ENCODE measurements around the gene CNTN6.

DNA sequence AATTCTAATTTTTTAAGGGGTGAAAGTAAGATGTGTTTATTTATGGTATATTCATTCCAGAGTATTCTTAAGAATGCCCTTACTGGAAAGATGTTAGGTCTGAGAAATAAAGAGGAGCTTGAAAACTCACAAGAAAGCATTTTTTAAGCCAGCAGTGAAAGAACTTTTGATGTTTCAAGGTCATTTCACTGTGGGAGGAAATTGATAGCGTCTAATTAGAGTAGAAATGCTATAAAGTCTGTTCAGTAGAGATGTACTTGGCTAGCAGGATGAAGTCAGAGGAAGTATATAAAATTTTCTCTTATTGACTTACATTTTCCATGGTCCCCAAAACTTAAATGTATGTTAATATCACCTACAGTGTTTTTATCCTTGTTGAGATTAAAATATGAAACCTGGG, 354.6 kb downstream of the CNTN6 start:
- TF ChIP-seq CTCF (IDR thresholded peaks at IDR 0.05) (no peak), POLR2A (IDR thresholded peaks at IDR 0.05) (no peak)

Data from vagina (tissue), 2 donors.